ENCODE results near the gene LRRC19.

The LRRC19 gene

GRCh38 chr9:26955222-26955903 lies 50.1 kb downstream of the LRRC19 start:
- DNase-seq = no peak

DNA sequence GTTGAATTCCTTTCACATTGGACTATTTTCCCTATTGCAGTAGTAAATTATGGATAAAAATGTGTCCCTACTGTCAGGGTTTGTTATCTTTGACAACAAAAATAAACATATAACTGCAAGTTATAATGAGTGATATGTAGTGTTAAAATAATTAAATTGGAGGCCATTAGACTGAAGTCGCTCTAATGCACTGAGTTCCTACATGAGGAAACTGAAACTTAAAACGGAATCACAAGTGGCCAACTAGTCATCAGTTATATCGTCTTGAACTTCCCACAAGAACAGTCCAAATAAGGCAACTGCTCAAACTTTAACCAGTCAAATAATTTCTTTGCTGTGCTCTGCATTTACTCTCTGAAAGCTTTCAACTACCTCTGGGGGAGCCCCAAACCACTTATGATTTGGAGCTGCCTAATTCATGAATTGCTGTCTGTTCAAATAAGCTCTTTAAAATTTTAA lies 51.4 kb downstream of the LRRC19 start:
- DNase-seq = no peak

- DNase-seq = no peak
Observed at GRCh38 chr9:26951794-26952193, 53.7 kb downstream of the LRRC19 start.

DNA sequence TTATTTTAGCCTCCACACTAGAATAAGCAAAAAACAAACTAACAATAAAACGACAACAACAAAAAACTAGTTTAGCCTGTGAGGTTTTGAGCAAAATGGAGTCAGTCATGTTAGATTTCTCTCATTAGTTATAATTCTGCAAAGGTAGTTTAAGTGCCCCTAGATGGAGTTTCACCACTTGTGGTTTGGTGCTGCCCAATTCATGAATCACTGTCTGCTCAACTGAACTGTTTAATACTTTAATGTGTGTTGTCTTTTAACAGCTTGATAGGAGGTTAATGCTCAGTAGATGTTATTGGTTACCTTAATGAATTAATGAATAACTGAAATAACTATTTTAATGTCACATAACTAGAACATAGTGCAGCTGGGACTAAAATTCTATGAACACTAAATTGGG lies 55.0 kb downstream of the LRRC19 start:
- no peak for DNase-seq

- no peak for DNase-seq
Observed at GRCh38 chr9:26949637-26950069, 55.8 kb downstream of the LRRC19 start.

DNA sequence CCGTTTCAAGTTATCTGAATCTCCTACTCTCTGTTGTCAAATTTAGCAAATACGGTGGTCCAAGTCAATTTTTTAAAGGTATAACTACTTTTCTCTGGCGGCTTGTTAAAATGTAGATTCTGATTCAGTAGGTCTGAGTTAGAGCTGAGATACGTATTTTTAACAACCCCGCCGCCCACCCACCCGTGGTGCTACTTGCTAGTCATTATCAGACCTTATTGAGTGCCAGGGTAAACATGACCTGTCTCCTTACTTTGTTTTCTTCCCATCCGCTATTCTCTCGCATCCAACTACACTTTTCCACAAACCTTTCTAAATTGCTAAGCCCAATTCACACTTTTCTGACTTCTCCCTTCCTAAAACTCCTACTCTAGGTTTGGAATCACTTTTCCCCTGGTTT lies 57.7 kb downstream of the LRRC19 start:
- no peak for DNase-seq

GRCh38 chr9:26946753-26947727 lies 58.4 kb downstream of the LRRC19 start, which contains the start of gene PLAA:
PLAA (minus strand) TSS chr9:26947242; CDS start chr9:26947045, 197 bp downstream.
- DNase-seq = peak; percentile 90

- DNase-seq = no peak
Observed at GRCh38 chr9:26945591-26945990, 59.9 kb downstream of the LRRC19 start.
